Keratinocyte (primary cell): Measurements from ENCODE around the gene ZNF467. TPM values are rescaled to one million over a fixed set of nuclear protein-coding genes. Genes with fewer than 3 reads are reported as not detected.

Experiments used
- DNase-seq: peaks from one replicate; pipeline ENCODE4 v3.0.0-alpha.2; 2011; ENCODE audit warnings: low read depth, missing footprints, low spot score
- FAIRE-seq: peaks from 2 replicates; lab custom pipeline; 2011; peaks lifted over from hg19 to GRCh38; lab: Jason Lieb, UNC
- H2AFZ ChIP-seq: 2 replicates; pipeline ENCODE4 v1.6.0; 2012; ENCODE audit warnings: low read length, control low read depth, inconsistent platforms; ENCODE audit not compliant: control insufficient read depth
- H3K27ac ChIP-seq: 2 replicates; pipeline ENCODE4 v1.5.1; 2011; ENCODE audit warnings: low read length; ENCODE audit not compliant: control insufficient read depth, insufficient read depth
- H3K27me3 ChIP-seq: 3 replicates; pipeline ENCODE4 v1.6.0; 2011; ENCODE audit warnings: low read length; ENCODE audit not compliant: control insufficient read depth, insufficient read depth; ENCODE audit errors: extremely low read depth
- H3K36me3 ChIP-seq, 2 experiments: 2 replicates in 1 of 2; 3 replicates in 1 of 2; pipeline ENCODE4 v1.5.1; 2011; ENCODE audit warnings: low read length in 2 of 2, mild to moderate bottlenecking in 1 of 2; ENCODE audit not compliant: control insufficient read depth in 2 of 2, insufficient read depth in 2 of 2; ENCODE audit errors: extremely low read depth in 1 of 2
- H3K4me1 ChIP-seq: 3 replicates; pipeline ENCODE4 v1.5.1; 2011; ENCODE audit warnings: low read length; ENCODE audit not compliant: control insufficient read depth, insufficient read depth; ENCODE audit errors: extremely low read depth
- H3K4me2 ChIP-seq: 3 replicates; pipeline ENCODE4 v1.6.0; 2011; ENCODE audit warnings: low read depth, low read length; ENCODE audit not compliant: control insufficient read depth, insufficient read depth; ENCODE audit errors: extremely low read depth
- H3K4me3 ChIP-seq, 3 experiments: fragments of 200-600 bp in 1 of 3; sonication (generic) in 1 of 3; 2 replicates in 2 of 3; 3 replicates in 1 of 3; pipeline ENCODE4 v1.5.1; 2011 to 2016; ENCODE audit warnings: low read length in 3 of 3, mild to moderate bottlenecking in 3 of 3, control low read depth in 2 of 3, inconsistent platforms in 1 of 3, low read depth in 1 of 3, mixed read lengths in 1 of 3, mixed run types in 1 of 3, moderate library complexity in 1 of 3; ENCODE audit not compliant: control insufficient read depth in 2 of 3, insufficient read depth in 2 of 3; ENCODE audit errors: extremely low read depth in 1 of 3
- H3K79me2 ChIP-seq: 2 replicates; pipeline ENCODE4 v1.6.0; 2012; ENCODE audit warnings: low read length; ENCODE audit not compliant: control insufficient read depth, insufficient read depth
- H3K9ac ChIP-seq: 3 replicates; pipeline ENCODE4 v1.6.0; 2011; ENCODE audit warnings: low read length; ENCODE audit not compliant: control insufficient read depth, insufficient read depth; ENCODE audit errors: extremely low read depth
- H3K9me1 ChIP-seq: 3 replicates; pipeline ENCODE4 v1.6.0; 2011; ENCODE audit warnings: low read length; ENCODE audit not compliant: control insufficient read depth, insufficient read depth; ENCODE audit errors: extremely low read depth
- H3K9me3 ChIP-seq: 2 replicates; pipeline ENCODE4 v1.5.1; 2012; ENCODE audit warnings: low read depth, low read length; ENCODE audit not compliant: control insufficient read depth
- H4K20me1 ChIP-seq: 3 replicates; pipeline ENCODE4 v1.6.0; 2011; ENCODE audit warnings: low read length; ENCODE audit not compliant: control insufficient read depth, insufficient read depth; ENCODE audit errors: extremely low read depth
- CTCF ChIP-seq, 3 experiments: IDR thresholded peaks in 1 of 3; conservative IDR thresholded peaks in 1 of 3; optimal IDR thresholded peaks in 1 of 3; 2 replicates in 2 of 3; 3 replicates in 1 of 3; pipeline versions ENCODE3 to v1.5.1; 2011; ENCODE audit warnings: low read length in 3 of 3, mild to moderate bottlenecking in 3 of 3, moderate library complexity in 2 of 3, control low read depth in 1 of 3, inconsistent platforms in 1 of 3; ENCODE audit not compliant: insufficient read depth in 2 of 3; ENCODE audit errors: extremely low read depth in 1 of 3
- EZH2 ChIP-seq: IDR thresholded peaks from one replicate; pipeline ENCODE4 v1.6.1; 2012; ENCODE audit warnings: inconsistent platforms, mild to moderate bottlenecking, low read length, moderate library complexity
- dilution Hi-C: fragments of 300-500 bp; cut with MboI; formaldehyde crosslinking; loops from one replicate; pipeline ENCODE4 v1.7.0; 2020; ENCODE audit warnings: low sequenced_read_pairs; ENCODE audit not compliant: extremely low pct_ligation_motif_present
- polyA plus RNA-seq, 5 experiments: library from polyadenylated mRNA; depleted of rRNA in 3 of 5; stranded (reverse) in 3 of 5; stranded (forward) in 1 of 5; unstranded in 1 of 5; fragments of >200 nt; gene quantifications; 1 replicate in 1 of 5; 2 replicates in 3 of 5; 3 replicates in 1 of 5; pipeline versions ENCODE4 v1.2.1 to v1.2.3, GENCODE V29; 2011 to 2012; ENCODE audit warnings: missing spikeins in 2 of 5, low read depth in 1 of 5, low replicate concordance in 1 of 5

The ZNF467 gene
- polyA plus RNA-seq, 1 donor (not counting 4 experiments of a cell fraction or from before 2014, with no cell fraction given) = 0.31 TPM

DNA sequence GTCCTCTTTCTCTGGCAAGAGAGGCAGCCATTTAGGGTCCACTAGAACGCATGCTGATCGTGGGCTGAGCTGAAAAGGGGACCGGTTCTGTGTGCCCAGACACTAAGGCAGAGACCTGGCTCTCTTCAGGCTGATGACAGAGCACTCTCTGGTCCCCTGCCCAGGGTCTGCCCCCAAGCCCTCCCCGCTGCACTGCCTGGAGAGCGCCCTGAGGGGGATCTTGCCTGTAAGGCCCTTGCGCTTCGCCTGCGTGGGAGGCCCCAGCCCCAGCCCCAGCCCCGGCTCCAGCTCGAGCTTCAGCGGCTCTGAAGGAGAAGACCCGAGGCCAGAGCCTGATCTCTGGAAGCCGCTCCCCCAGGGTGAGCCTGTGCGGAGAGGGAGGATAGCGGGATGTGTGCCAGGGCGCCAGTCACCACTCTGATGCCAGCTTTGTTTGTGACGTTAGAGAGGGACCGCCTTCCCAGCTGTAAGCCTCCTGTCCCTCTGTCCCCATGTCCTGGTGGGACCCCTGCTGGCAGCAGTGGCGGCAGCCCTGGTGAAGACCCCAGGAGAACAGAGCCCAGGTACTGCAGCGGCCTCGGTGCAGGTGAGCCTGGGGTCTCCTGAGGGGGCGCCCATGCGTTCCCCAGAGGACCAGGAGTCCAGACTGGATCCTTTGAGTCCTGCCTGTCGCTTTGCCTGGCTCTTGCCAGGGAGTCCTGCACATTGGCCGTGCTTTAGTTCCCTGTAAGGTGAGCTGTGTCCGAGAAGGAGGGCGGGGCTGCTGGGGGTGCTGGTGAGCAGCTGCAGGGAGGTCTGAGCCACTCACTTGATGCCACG is 43.2 kb downstream of the ZNF467 start:
- Histone ChIP-seq H3K79me2 (no peaks in the 10 kb centered on the region), H3K9ac (no peak overlapping the region), H3K9me1 (no peaks in the 10 kb centered on the region), H3K4me1 (peaks cover 8% of the 10 kb centered on the region), H3K36me3 (peaks cover 18 to 30% of the 10 kb centered on the region in 2 experiments), H3K9me3 (no peaks in the 10 kb centered on the region), H2AFZ (no peak overlapping the region), H3K4me3 (no peak overlapping the region), H4K20me1 (no peaks in the 10 kb centered on the region), H3K27me3 (no peaks in the 10 kb centered on the region), H3K27ac (no peak overlapping the region), H3K4me2 (no peak overlapping the region)
- TF ChIP-seq CTCF (optimal IDR thresholded peaks at IDR 0.05 in 1 of 3, IDR thresholded peaks at IDR 0.05 in 1 of 3, conservative IDR thresholded peaks at IDR 0.05 in 1 of 3; ENCODE audit: extremely low read depth in 1 of 3, insufficient read depth in 2 of 3, low read length in 3 of 3) (no peak), EZH2 (no peak)
- dilution Hi-C loops = no loop called here
- DNase-seq (no peak), FAIRE-seq (no peak)

DNA sequence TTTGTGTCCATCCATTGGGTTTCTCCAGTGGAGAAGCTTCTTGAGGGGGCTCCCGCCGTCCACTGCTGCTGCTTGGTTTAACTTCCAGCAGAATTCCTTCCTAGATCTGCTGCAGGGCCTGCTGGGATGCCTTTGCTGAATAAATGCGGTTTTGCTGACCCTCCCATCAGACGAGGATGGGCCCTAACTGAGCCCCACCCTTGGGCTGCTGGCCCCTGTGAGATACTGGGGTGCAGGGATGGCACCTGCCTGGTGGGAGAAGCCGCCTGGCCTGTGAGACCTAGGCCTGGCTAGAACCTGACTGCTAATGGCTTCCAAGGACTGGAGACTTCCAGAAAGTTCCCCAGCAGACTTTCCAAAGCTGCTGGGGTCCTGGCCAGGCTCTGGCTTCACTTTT is 43.8 kb downstream of the ZNF467 start:
- FAIRE-seq = no peak
- Histone ChIP-seq H3K9me1 (no peaks in the 10 kb centered on the region), H3K27me3 (no peaks in the 10 kb centered on the region), H3K36me3 (peaks cover 22 to 36% of the 10 kb centered on the region in 2 experiments), H3K4me3 (no peak overlapping the region), H3K79me2 (no peaks in the 10 kb centered on the region), H3K4me2 (no peak overlapping the region), H3K4me1 (peaks cover 4% of the 10 kb centered on the region), H3K9ac (no peak overlapping the region), H2AFZ (no peak overlapping the region), H3K27ac (no peak overlapping the region), H4K20me1 (no peaks in the 10 kb centered on the region), H3K9me3 (no peaks in the 10 kb centered on the region)
- no peak for TF ChIP-seq CTCF (optimal IDR thresholded peaks at IDR 0.05 in 1 of 3, IDR thresholded peaks at IDR 0.05 in 1 of 3, conservative IDR thresholded peaks at IDR 0.05 in 1 of 3; ENCODE audit: extremely low read depth in 1 of 3, insufficient read depth in 2 of 3, low read length in 3 of 3)
- no peak for TF ChIP-seq EZH2
- no peak for DNase-seq
- dilution Hi-C loops = no loop called here
